ENCODE results near the gene IRF7.

The IRF7 gene

GRCh38 chr11:640021-640706 lies 24.4 kb upstream of the IRF7 start:
- DNase-seq = no peak

- no peak for DNase-seq
These were observed 23.7 kb upstream of the IRF7 start for GRCh38 chr11:639332-639955.

- DNase-seq = no peak
These were observed 23.0 kb upstream of the IRF7 start for GRCh38 chr11:638631-639331.

GRCh38 chr11:637593-638521 lies 22.1 kb upstream of the IRF7 start:
- DNase-seq = no peak

GRCh38 chr11:637333-637592 lies 21.5 kb upstream of the IRF7 start:
- no peak for DNase-seq

GRCh38 chr11:636511-637332 lies 21.0 kb upstream of the IRF7 start, which contains the start of gene DRD4:
Gene DRD4, plus strand, starts transcription at chr11:637269. Its CDS starts 36 bp downstream, at chr11:637305.
- no peak for DNase-seq

GRCh38 chr11:635945-636510 lies 20.3 kb upstream of the IRF7 start:
- DNase-seq = no peak

- DNase-seq = no peak
These were observed 15.1 kb upstream of the IRF7 start for GRCh38 chr11:630871-631270.

GRCh38 chr11:629237-629583 lies 13.5 kb upstream of the IRF7 start:
- no peak for DNase-seq

- no peak for DNase-seq
These were observed 12.3 kb upstream of the IRF7 start for GRCh38 chr11:628056-628455.

GRCh38 chr11:627308-627576 lies 11.5 kb upstream of the IRF7 start:
- DNase-seq = no peak

GRCh38 chr11:626475-627307 lies 10.9 kb upstream of the IRF7 start, which contains the start of gene SCT:
Gene SCT, minus strand, starts transcription at chr11:627181. Its CDS starts 38 bp downstream, at chr11:627143.
- DNase-seq = no peak

- no peak for DNase-seq
These were observed 10.0 kb upstream of the IRF7 start for GRCh38 chr11:625636-626268.

- no peak for DNase-seq
These were observed 9.2 kb upstream of the IRF7 start, which contains the start of gene CDHR5 for GRCh38 chr11:624705-625635. Gene CDHR5, minus strand, starts transcription at chr11:624955. Its CDS starts 53 bp downstream, at chr11:624902.

- DNase-seq = no peak
These were observed 8.4 kb upstream of the IRF7 start for GRCh38 chr11:623999-624704.

GRCh38 chr11:623349-623869 lies 7.7 kb upstream of the IRF7 start:
- DNase-seq = no peak

- DNase-seq = no peak
These were observed 6.1 kb upstream of the IRF7 start for GRCh38 chr11:621838-622237.
